Mesendoderm (in vitro differentiated cells): ENCODE measurements around the gene DLG2.

ENCODE experiments used
- DNase-seq: peaks from one replicate; pipeline ENCODE4 v3.0.0; 2013
- H2AK5ac ChIP-seq: 2 replicates; pipeline ENCODE4 v1.6.1; 2013; ENCODE audit warnings: low read length, inconsistent platforms
- H2BK120ac ChIP-seq: 2 replicates; pipeline ENCODE4 v1.6.1; 2013; ENCODE audit warnings: low read depth, mild to moderate bottlenecking, low read length, moderate library complexity, mixed read lengths
- H2BK15ac ChIP-seq: replicated peaks from 2 replicates; pipeline ENCODE4 v1.6.1; 2013; ENCODE audit warnings: low read depth, mild to moderate bottlenecking, moderate library complexity
- H2BK5ac ChIP-seq: 2 replicates; pipeline ENCODE4 v1.6.1; 2013; ENCODE audit warnings: low read length, inconsistent platforms
- H3K18ac ChIP-seq: 2 replicates; pipeline ENCODE4 v1.6.1; 2013; ENCODE audit warnings: mild to moderate bottlenecking, low read length, mixed read lengths
- H3K23ac ChIP-seq: one replicate; pipeline ENCODE4 v1.6.1; 2013; ENCODE audit warnings: low read length
- H3K27ac ChIP-seq: 2 replicates; pipeline ENCODE4 v1.5.1; 2013; ENCODE audit warnings: low read depth, mild to moderate bottlenecking, inconsistent platforms, low read length, moderate library complexity
- H3K27me3 ChIP-seq: 2 replicates; pipeline ENCODE4 v1.6.1; 2013; ENCODE audit warnings: low read length, control low read depth, mild to moderate bottlenecking, inconsistent platforms; ENCODE audit not compliant: insufficient read depth, poor library complexity
- H3K36me3 ChIP-seq: 2 replicates; pipeline ENCODE4 v1.6.1; 2013; ENCODE audit warnings: low read length, inconsistent platforms; ENCODE audit not compliant: control insufficient read depth, insufficient read depth
- H3K4ac ChIP-seq: one replicate; pipeline ENCODE4 v1.6.1; 2013; ENCODE audit warnings: low read depth, mild to moderate bottlenecking, low read length, moderate library complexity
- H3K4me1 ChIP-seq: 2 replicates; pipeline ENCODE4 v1.6.1; 2013; ENCODE audit warnings: low read depth, low read length, inconsistent platforms; ENCODE audit not compliant: control insufficient read depth
- H3K4me2 ChIP-seq: 2 replicates; pipeline ENCODE4 v1.6.1; 2013; ENCODE audit warnings: low read length
- H3K4me3 ChIP-seq: 2 replicates; pipeline ENCODE4 v1.5.1; 2013; ENCODE audit warnings: mild to moderate bottlenecking, low read length
- H3K56ac ChIP-seq: one replicate; pipeline ENCODE4 v1.6.1; 2013; ENCODE audit warnings: low read length
- H3K79me1 ChIP-seq: 2 replicates; pipeline ENCODE4 v1.6.1; 2013; ENCODE audit warnings: low read length, inconsistent platforms
- H3K79me2 ChIP-seq: 2 replicates; pipeline ENCODE4 v1.6.1; 2013; ENCODE audit warnings: mild to moderate bottlenecking, low read length; ENCODE audit not compliant: control insufficient read depth, insufficient read depth
- H3K9ac ChIP-seq: 2 replicates; pipeline ENCODE4 v1.6.1; 2013; ENCODE audit warnings: low read length, inconsistent platforms
- H4K5ac ChIP-seq: one replicate; pipeline ENCODE4 v1.6.1; 2013; ENCODE audit warnings: low read length
- H4K8ac ChIP-seq: one replicate; pipeline ENCODE4 v1.6.1; 2013; ENCODE audit warnings: low read depth, mild to moderate bottlenecking, control low read depth, low read length, moderate library complexity
- WGBS: extraction: QIAGEN DNeasy Blood & Tissue Kit; methylation state at CpG from one replicate; pipeline ENCODE4 v1.1.7; 2013; ENCODE audit warnings: low lambda C conversion rate, missing lambda C conversion rate; ENCODE audit not compliant: insufficient coverage; ENCODE audit errors: extremely low coverage; 5-methylcytosine and 5-hydroxymethylcytosine counted together

DLG2 gene

GRCh38 chr11:83785942-83786341 lies 1841.2 kb downstream of the DLG2 start:
- no peak overlapping the region for H3K9ac ChIP-seq
- DNase-seq, result no peak
- H3K23ac ChIP-seq, result no peak overlapping the region
- H3K18ac ChIP-seq, result no peak overlapping the region
- H3K4ac ChIP-seq, result no peak overlapping the region
- no peak overlapping the region for H3K56ac ChIP-seq
- no peaks in the 10 kb centered on the region for H3K79me2 ChIP-seq
- no CpG with 5 or more reads among the region's 2 CpGs for WGBS
- no peaks in the 10 kb centered on the region for H3K36me3 ChIP-seq
- no peak overlapping the region for H3K4me3 ChIP-seq
- H4K5ac ChIP-seq, result no peak overlapping the region
- H3K4me2 ChIP-seq, result no peak overlapping the region
- H2AK5ac ChIP-seq, result no peak overlapping the region
- H2BK5ac ChIP-seq, result no peak overlapping the region
- no peak overlapping the region for H2BK15ac ChIP-seq
- H2BK120ac ChIP-seq, result no peak overlapping the region
- H3K27me3 ChIP-seq, result no peaks in the 10 kb centered on the region
- H3K79me1 ChIP-seq, result no peaks in the 10 kb centered on the region
- H3K27ac ChIP-seq, result no peak overlapping the region
- no peaks in the 10 kb centered on the region for H3K4me1 ChIP-seq
- no peak overlapping the region for H4K8ac ChIP-seq

DNA sequence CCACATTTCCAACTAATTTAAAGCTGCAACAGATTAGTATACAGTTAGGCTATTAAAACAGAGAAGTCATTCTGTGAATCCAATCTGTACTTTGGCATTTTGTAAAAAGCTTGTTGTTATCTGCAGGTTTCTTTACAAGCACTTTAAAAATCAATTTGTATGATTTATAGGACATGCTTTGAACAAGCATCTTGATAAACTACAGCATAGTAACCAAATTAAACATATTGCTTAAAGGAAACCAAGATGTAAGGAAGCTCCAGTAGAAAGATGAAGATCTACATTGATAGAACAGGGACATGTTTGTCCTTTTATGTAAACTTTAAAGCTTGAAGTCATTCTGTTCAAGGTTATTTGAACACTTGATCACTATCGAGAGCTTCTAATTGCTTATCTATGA lies 1842.7 kb downstream of the DLG2 start:
- no peak overlapping the region for H2AK5ac ChIP-seq
- H4K5ac ChIP-seq, result no peak overlapping the region
- DNase-seq, result no peak
- H3K27me3 ChIP-seq, result no peaks in the 10 kb centered on the region
- H3K56ac ChIP-seq, result no peak overlapping the region
- no peaks in the 10 kb centered on the region for H3K79me1 ChIP-seq
- H3K27ac ChIP-seq, result no peak overlapping the region
- no peaks in the 10 kb centered on the region for H3K36me3 ChIP-seq
- H3K9ac ChIP-seq, result no peak overlapping the region
- no peak overlapping the region for H2BK15ac ChIP-seq
- H3K4ac ChIP-seq, result no peak overlapping the region
- no peak overlapping the region for H2BK5ac ChIP-seq
- no peak overlapping the region for H3K18ac ChIP-seq
- no peak overlapping the region for H3K4me3 ChIP-seq
- H4K8ac ChIP-seq, result no peak overlapping the region
- H2BK120ac ChIP-seq, result no peak overlapping the region
- no peaks in the 10 kb centered on the region for H3K4me1 ChIP-seq
- H3K79me2 ChIP-seq, result no peaks in the 10 kb centered on the region
- H3K4me2 ChIP-seq, result no peak overlapping the region
- WGBS, result no CpG with 5 or more reads among the region's 1 CpG
- H3K23ac ChIP-seq, result no peak overlapping the region

GRCh38 chr11:83782329-83782728 lies 1844.8 kb downstream of the DLG2 start:
- no CpG with 5 or more reads among the region's 1 CpG for WGBS
- H3K36me3 ChIP-seq, result no peaks in the 10 kb centered on the region
- no peak for DNase-seq
- no peaks in the 10 kb centered on the region for H3K79me1 ChIP-seq
- no peak overlapping the region for H3K27ac ChIP-seq
- no peaks in the 10 kb centered on the region for H3K79me2 ChIP-seq
- H3K4me2 ChIP-seq, result no peak overlapping the region
- H2AK5ac ChIP-seq, result no peak overlapping the region
- H3K27me3 ChIP-seq, result no peaks in the 10 kb centered on the region
- H2BK15ac ChIP-seq, result no peak overlapping the region
- no peak overlapping the region for H3K56ac ChIP-seq
- no peak overlapping the region for H3K18ac ChIP-seq
- no peak overlapping the region for H2BK5ac ChIP-seq
- no peak overlapping the region for H2BK120ac ChIP-seq
- H3K9ac ChIP-seq, result no peak overlapping the region
- H4K8ac ChIP-seq, result no peak overlapping the region
- no peaks in the 10 kb centered on the region for H3K4me1 ChIP-seq
- H3K4me3 ChIP-seq, result no peak overlapping the region
- no peak overlapping the region for H3K23ac ChIP-seq
- H3K4ac ChIP-seq, result no peak overlapping the region
- H4K5ac ChIP-seq, result no peak overlapping the region

DNA sequence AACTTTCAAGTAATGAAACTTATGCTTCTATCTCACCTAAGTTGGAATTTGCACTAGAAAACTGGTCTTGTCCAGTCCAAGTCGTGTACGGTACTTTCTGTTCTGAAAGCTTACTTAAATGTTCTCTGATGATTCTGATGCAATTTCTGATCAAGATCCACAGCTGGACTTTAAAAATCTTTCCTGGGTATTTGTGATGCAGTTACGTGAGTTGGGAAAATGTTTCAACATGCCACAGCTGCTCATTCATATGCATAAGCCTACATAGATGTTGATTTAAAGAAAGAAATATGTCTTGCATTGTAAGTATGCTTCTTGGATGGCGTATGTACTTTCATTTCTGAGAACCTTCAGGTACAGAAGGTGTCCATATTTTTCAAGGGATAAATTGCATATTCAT lies 1847.3 kb downstream of the DLG2 start:
- no peak overlapping the region for H3K4me3 ChIP-seq
- no peak overlapping the region for H3K4ac ChIP-seq
- H3K56ac ChIP-seq, result no peak overlapping the region
- no peaks in the 10 kb centered on the region for H3K4me1 ChIP-seq
- H3K27me3 ChIP-seq, result no peaks in the 10 kb centered on the region
- no peak overlapping the region for H4K5ac ChIP-seq
- H4K8ac ChIP-seq, result no peak overlapping the region
- no peaks in the 10 kb centered on the region for H3K79me2 ChIP-seq
- no peak overlapping the region for H2BK15ac ChIP-seq
- no peak overlapping the region for H3K18ac ChIP-seq
- H2BK5ac ChIP-seq, result no peak overlapping the region
- H3K9ac ChIP-seq, result no peak overlapping the region
- H2AK5ac ChIP-seq, result no peak overlapping the region
- H3K27ac ChIP-seq, result no peak overlapping the region
- no peaks in the 10 kb centered on the region for H3K79me1 ChIP-seq
- no CpG with 5 or more reads among the region's 4 CpGs for WGBS
- H3K23ac ChIP-seq, result no peak overlapping the region
- no peak overlapping the region for H3K4me2 ChIP-seq
- no peaks in the 10 kb centered on the region for H3K36me3 ChIP-seq
- H2BK120ac ChIP-seq, result no peak overlapping the region
- no peak for DNase-seq

- Histone ChIP-seq H3K36me3 (no peaks in the 10 kb centered on the region), H3K23ac (no peak overlapping the region), H2BK5ac (no peak overlapping the region), H3K4me3 (no peak overlapping the region), H3K79me1 (no peaks in the 10 kb centered on the region), H3K56ac (no peak overlapping the region), H3K18ac (no peak overlapping the region), H3K4me2 (no peak overlapping the region), H3K4ac (no peak overlapping the region), H2AK5ac (no peak overlapping the region), H3K4me1 (no peaks in the 10 kb centered on the region), H4K5ac (no peak overlapping the region), H3K9ac (no peak overlapping the region), H2BK15ac (peak overlapping the region; percentile 57), H3K27ac (no peak overlapping the region), H3K79me2 (no peaks in the 10 kb centered on the region), H4K8ac (no peak overlapping the region), H3K27me3 (no peaks in the 10 kb centered on the region), H2BK120ac (no peak overlapping the region)
- DNase-seq, result no peak
- no CpG with 5 or more reads among the region's 2 CpGs for WGBS
These were observed 1848.5 kb downstream of the DLG2 start for GRCh38 chr11:83778596-83778995.
